ENCODE data around the gene BOLA1.
"Not testable (repeated sequence)": the region's sequence is repeated elsewhere in the genome, so short reads cannot be mapped to it uniquely, and the experiment has no call there.

The BOLA1 gene

DNA sequence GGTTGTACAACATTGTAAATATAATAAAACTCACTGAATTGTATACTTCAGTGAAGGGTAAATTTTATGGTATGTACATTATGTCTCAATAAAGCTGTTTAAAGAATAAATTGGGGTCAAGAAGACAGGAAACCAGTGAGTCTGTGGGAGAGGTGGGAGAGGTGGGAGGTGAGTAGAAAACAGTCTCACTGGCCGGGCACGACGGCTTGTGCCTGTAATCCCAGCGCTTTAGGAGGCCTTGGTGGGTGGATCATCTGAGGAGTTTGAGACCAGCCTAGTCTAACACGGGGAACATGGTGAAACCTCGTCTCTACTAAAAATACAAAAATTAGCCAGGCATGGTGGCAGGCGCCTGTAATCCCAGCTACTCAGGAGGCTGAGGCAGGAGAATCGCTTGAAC is 33.1 kb downstream of the BOLA1 start:
- no peak for DNase-seq

DNA sequence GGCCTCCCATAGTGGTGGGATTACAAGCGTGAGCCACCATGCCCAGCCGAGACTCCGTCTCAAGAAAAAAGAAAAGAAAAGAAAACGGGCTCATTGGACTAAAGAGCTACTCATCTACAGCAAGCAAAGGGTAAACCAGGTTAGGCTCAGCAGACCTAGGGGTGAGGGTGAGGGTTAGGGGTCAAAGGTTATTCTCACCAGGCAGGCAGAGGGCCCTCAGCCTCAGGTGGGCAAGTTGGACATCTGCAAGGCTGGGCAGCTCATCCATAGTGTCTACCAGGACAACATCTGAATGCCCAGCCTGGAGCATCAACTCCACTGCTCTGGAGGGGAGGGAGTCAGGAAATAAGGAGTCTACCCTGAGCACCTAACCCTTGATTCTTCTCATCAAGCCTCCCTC is 33.8 kb downstream of the BOLA1 start:
- DNase-seq, result no peak

DNA sequence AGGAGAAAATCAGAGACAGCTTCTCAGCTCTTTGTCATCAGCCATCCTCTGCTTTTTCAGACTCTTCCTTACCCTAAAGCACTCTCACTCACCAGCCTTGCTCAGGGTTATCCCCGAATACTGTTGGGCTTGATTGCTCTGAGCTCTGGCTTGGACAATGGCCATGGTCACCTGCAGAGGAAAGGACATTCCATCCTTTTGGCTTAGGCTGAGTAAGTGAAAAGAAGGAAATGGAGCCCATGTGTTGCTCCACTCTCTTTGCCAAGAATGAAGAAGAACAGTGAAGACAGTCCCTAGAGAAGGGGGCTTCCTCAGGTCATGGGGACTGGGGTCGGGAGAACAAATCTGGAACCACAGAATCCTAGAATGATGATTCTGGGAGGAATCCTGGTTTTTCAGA is 35.0 kb downstream of the BOLA1 start:
- DNase-seq, result no peak

DNA sequence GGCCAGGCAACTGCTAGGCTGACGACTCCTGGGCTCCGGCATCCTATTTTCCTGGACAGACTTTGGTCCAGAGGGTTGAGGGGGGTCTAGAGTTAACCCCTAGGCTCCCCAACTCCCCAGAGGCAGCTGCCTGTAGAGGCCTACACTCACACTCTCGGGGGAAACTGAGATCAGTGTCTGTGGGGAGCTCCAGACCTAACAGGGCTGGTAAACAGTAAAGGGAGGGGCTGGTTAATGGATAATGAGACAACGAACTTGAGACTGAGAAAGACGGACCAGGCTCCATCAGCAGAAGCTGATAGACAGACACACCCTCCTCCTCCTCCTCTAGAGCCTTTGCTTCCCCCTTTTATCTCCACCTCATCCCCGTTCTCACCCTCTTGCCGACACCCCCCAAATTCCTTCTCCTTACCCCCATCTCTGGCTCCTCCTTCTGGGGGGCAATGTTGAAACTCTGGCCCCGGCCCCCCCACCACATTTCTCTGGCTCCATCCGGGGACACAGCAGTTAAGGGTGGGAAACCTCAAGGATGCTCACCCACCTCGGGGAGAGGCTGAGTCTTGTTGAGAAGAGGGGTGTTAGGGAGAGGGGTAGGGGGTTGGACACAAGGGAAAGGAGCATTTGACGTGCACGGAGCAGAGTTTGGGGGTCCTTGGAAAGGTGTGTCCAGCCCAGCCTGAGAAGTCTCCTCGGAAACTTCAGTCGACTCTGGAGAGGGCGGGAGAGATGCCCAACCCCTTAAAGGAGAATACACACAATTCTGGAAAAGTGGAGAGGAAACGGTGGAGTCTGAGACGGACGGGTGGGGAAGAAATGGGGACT is 37.0 kb downstream of the BOLA1 start, which contains the start of gene MTMR11:
MTMR11 (minus strand) TSS at position 710 of the 822 bp plus-strand sequence; CDS start at position 478, 232 bp downstream.
- peak; percentile 64 for DNase-seq

DNA sequence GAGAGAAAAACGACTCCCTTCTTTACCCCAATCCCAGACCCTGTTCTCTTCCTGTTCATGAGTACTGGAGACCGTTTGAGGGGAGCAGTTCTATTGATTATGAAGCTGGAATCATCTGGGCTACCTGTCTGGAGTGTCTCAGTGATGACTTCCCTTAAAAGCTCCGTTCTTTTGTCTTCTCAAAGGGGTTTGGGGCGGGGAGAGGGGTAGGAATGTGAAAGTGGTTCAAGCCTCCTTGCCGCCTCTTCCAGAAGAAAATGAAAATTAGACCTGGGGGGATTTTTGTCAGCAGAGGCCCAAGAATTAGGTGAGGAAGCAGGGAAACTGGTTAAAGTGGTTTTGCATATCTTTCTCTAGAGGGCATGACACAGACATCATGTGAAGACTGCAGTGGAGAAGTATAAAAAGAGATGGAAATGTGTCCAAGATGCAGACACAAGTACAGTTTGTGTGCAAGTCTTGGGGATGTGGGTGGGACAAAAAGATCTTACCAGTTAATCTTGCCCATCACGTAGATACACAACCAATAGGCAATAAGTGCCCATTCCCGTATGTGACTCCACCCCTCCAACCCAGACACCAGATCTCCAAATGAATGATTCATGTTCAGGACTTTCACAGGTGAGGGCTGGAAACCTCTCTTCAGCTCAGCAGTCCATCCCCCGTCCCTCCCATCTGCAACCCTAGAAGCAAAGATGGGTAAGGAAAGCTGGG is 37.8 kb downstream of the BOLA1 start:
- peak; percentile 21 for DNase-seq

DNA sequence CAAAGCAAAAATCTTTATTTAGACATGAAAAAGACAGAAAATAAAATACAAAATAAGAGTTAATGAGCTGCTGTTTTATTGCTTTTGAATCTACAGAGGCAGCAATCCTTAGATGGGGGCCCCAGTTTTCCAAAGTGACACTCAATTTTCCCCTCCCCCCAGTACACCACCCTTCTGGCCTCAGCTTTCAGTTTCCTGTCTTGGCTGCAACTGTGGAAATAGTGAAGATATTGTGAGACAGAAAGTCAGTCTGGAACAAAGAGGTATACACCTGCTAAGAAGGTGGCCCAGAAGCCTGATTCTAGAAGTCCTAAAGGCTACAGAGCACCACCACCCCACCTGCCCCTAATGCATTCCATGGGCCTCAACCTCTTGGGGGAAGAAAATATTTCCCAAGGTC is 38.4 kb downstream of the BOLA1 start:
- no peak for DNase-seq

DNA sequence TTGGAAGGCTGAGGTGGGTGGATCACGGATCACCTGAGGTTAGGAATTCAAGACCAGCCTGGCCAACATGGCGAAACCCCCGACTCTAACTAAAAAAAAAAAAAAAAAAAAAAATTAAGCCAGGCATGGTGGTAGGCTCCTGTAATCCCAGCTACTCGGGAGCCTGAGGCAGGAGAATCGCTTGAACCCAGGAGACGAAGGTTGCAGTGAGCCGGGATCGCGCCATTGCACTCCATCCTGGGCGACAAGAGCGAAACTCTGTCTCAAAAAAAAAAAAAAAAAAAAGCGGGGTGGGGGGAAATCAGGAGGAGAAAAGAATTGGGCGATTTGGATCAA is 39.3 kb downstream of the BOLA1 start:
- not testable (repeated sequence) for DNase-seq

DNA sequence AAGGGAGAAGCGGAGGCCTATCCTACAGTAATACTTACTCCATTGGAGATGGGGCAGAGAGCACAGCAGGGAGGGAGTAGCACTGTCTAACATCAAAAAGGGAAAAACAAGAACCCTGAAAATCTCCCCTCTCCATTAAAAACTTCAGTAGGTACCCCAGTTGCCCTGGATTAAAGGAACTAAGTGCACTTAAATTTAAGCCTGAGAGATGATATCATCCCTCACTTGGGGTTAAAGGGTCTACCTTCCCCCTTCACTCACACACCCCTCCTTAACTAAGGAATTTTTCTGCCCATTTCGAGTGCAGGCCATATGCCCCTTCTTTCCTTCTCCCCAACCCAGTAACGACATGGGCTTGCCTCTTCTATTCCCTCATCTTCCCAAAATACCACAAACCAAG is 41.1 kb downstream of the BOLA1 start:
- no peak for DNase-seq

DNA sequence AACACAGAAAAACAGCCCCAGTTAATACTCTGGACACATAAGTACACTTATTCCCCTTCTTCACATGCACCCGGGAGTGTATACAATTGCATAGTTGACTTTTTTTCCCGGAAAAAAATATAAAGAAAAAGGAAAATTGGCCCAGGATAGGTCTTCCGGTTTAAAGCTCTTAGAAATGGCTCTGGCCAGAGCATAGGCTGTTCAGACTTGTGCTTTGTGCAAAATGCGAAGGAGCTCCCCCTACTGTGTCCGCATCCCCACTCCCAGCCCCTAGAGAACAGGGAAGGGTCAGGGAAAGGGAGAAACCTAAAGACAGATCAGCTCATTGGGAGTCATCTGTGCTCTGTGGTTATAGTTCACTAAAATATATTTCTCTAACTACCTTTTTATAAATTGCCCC is 42.8 kb downstream of the BOLA1 start:
- DNase-seq, result no peak

DNA sequence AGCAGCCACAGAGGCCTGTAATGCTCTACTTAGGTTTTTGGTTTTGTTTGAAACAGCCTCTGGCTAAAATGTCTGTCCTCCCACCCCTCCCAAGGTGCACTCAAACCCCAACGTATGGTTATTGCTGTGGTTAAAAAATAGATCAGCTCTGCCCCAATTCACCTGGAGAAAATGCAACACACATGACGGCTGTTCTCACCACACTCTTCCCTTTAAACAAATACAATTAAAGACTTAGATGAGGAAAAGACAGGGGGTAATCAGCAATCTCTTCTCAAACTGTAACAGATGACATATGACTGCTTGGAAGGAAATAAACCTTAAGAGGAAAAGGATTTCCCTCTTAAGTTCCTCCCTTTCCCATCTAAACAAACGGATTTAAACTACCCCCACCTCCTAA is 43.5 kb downstream of the BOLA1 start:
- DNase-seq, result no peak

DNA sequence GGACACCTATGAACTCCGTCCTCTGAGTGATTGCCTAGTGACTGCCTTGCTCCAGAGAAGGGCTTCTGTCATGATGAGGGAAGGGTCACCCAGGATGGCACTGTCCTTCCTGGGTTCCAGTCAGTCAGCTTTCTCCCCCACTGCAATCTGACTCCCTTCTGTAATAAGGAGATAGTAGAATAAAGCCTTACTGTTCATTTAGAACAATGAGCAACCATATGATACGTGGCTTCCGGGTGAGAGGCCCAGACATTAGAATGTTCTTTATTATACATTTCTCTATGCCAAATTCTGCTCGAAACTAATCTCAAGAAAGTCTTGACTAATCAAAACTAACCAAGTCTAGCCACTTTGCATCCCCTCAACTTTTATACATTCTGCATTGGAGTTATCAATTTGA is 45.8 kb downstream of the BOLA1 start:
- no peak for DNase-seq

DNA sequence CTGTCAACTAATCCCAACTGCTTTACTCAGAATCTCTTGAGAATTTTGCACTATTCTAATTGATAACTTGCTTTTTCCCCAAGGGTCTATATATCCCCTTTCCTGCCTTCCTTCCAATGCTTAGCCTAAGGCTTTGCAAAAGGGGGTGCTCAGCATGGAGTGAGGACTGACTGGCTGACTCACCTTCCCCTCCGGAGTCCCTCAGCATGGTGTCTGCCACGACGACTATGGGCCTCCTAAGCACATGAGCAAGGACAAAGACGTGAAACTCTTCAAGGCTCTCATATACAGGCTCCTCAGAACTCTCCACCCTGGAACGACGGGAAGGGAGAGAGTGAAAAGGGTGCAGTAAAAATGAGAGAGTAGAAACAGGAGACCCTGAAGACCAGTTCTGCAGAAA is 50.5 kb downstream of the BOLA1 start:
- DNase-seq, result no peak

Data from hematopoietic multipotent progenitor cell treated with erythropoietin and hydrocortisone succinate and interleukin-3 and kit ligand, for 8 days (in vitro differentiated cells).